Measurements from ENCODE around the gene MGMT. TPM values are rescaled to one million over a fixed set of nuclear protein-coding genes. Genes with fewer than 3 reads are reported as not detected.

MGMT gene
- polyA plus RNA-seq, 3 donors: 9.5 to 23.5 (median 17.5) TPM

GRCh38 chr10:129442866-129443265 lies 24.2 kb upstream of the MGMT start:
- Mint-ChIP-seq H3K36me3 (no peaks in the 10 kb centered on the region), H3K4me3 (no peak overlapping the region), H3K9me3 (peaks cover 0 to 1% (median 0%) of the 10 kb centered on the region in 7 donors), H3K27ac (peak overlapping the region in 1 of 7 donors; percentile 18), H3K4me1 (no peaks in the 10 kb centered on the region), H3K27me3 (ENCODE audit: low read depth in 3 of 3) (peaks cover 2 to 11% (median 4%) of the 10 kb centered on the region in 3 donors)
- H3K27me3 ChIP-seq (ENCODE audit: control insufficient read depth in 2 of 2, insufficient read depth in 2 of 2, low read length in 2 of 2): no peaks in the 10 kb centered on the region
- no peak overlapping the region for H2AFZ ChIP-seq (ENCODE audit: insufficient read depth, low read depth, low read length, poor library complexity, severe bottlenecking)
- H3K4me1 ChIP-seq (ENCODE audit: control insufficient read depth in 1 of 2, insufficient read depth in 2 of 2, low read length in 2 of 2): no peaks in the 10 kb centered on the region
- H3K27ac ChIP-seq (ENCODE audit: low read depth in 1 of 2, low read length in 2 of 2): no peak overlapping the region
- intact Hi-C loops (cut with micrococcal nuclease): no loop called here
- no peak for DNase-seq
- H3K36me3 ChIP-seq (replicated peaks in 1 of 2; ENCODE audit: control insufficient read depth in 1 of 2, insufficient read depth in 2 of 2, low read length in 2 of 2): no peaks in the 10 kb centered on the region
- no peaks in the 10 kb centered on the region for H3K9me3 ChIP-seq (replicated peaks in 1 of 2; ENCODE audit: control insufficient read depth in 1 of 2, insufficient read depth in 1 of 2, low read length in 2 of 2)
- TF ChIP-seq CTCF (IDR thresholded peaks at IDR 0.05): no peak
- no CpG with 5 or more reads among the region's 7 CpGs for WGBS (ENCODE audit: insufficient coverage)
- no peak overlapping the region for H3K4me3 ChIP-seq (replicated peaks in 1 of 3; ENCODE audit: low read depth in 2 of 3, low read length in 3 of 3)
- H4K20me1 ChIP-seq (ENCODE audit: insufficient read depth, low read length): no peaks in the 10 kb centered on the region
- H3K79me2 ChIP-seq (ENCODE audit: insufficient read depth, low read length): no peaks in the 10 kb centered on the region
- H3K9ac ChIP-seq (ENCODE audit: insufficient read depth, low read length, poor library complexity, severe bottlenecking): no peak overlapping the region
- H3K4me2 ChIP-seq (replicated peaks; ENCODE audit: extremely low read depth, low read length, poor library complexity, severe bottlenecking): no peak overlapping the region

DNA sequence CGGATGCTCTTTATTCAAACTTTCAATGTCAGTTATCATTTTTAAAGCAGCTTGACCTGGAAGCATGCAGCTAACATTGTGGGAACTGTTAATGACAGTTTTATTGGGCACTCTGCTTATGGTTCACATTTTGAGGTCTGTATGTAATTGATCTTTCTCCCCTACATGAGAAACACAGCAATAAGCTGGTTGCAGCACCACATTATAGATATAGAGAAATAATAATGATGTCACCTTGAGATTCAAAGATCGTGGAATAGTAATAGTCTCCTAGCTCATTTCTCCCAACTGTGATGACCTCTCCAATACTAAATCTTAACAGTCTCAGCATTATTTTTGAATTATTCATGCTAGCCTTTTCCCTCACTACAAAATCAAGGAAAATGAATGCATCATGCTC lies 22.7 kb upstream of the MGMT start:
- DNase-seq: no peak
- no peaks in the 10 kb centered on the region for H3K36me3 ChIP-seq (replicated peaks in 1 of 2; ENCODE audit: control insufficient read depth in 1 of 2, insufficient read depth in 2 of 2, low read length in 2 of 2)
- no peak overlapping the region for H3K27ac ChIP-seq (ENCODE audit: low read depth in 1 of 2, low read length in 2 of 2)
- no peaks in the 10 kb centered on the region for H3K27me3 ChIP-seq (ENCODE audit: control insufficient read depth in 2 of 2, insufficient read depth in 2 of 2, low read length in 2 of 2)
- Mint-ChIP-seq H3K27me3 (ENCODE audit: low read depth in 3 of 3) (peaks cover 2 to 11% (median 4%) of the 10 kb centered on the region in 3 donors), H3K9me3 (peaks cover 0 to 1% (median 0%) of the 10 kb centered on the region in 7 donors), H3K4me3 (no peak overlapping the region), H3K36me3 (no peaks in the 10 kb centered on the region), H3K27ac (no peak overlapping the region), H3K4me1 (no peaks in the 10 kb centered on the region)
- H3K4me1 ChIP-seq (ENCODE audit: control insufficient read depth in 1 of 2, insufficient read depth in 2 of 2, low read length in 2 of 2): no peaks in the 10 kb centered on the region
- H3K9me3 ChIP-seq (replicated peaks in 1 of 2; ENCODE audit: control insufficient read depth in 1 of 2, insufficient read depth in 1 of 2, low read length in 2 of 2): no peaks in the 10 kb centered on the region
- H2AFZ ChIP-seq (ENCODE audit: insufficient read depth, low read depth, low read length, poor library complexity, severe bottlenecking): no peak overlapping the region
- no peak overlapping the region for H3K4me2 ChIP-seq (replicated peaks; ENCODE audit: extremely low read depth, low read length, poor library complexity, severe bottlenecking)
- H3K4me3 ChIP-seq (replicated peaks in 1 of 3; ENCODE audit: low read depth in 2 of 3, low read length in 3 of 3): no peak overlapping the region
- H4K20me1 ChIP-seq (ENCODE audit: insufficient read depth, low read length): no peaks in the 10 kb centered on the region
- intact Hi-C loops (cut with micrococcal nuclease): no loop called here
- H3K79me2 ChIP-seq (ENCODE audit: insufficient read depth, low read length): no peaks in the 10 kb centered on the region
- 80% methylated on average over 1 of the region's 2 CpGs for WGBS (ENCODE audit: insufficient coverage)
- TF ChIP-seq CTCF (IDR thresholded peaks at IDR 0.05): no peak
- H3K9ac ChIP-seq (ENCODE audit: insufficient read depth, low read length, poor library complexity, severe bottlenecking): no peak overlapping the region

Data from CD14-positive monocyte (primary cell).